Naive thymus-derived CD8-positive, alpha-beta T cell (primary cell): Measurements from ENCODE around the gene SCART1. TPM values are rescaled to one million over a fixed set of nuclear protein-coding genes. Genes with fewer than 3 reads are reported as not detected.

ENCODE experiments used
- ATAC-seq, 2 donors: fragments of 150-1000 bp; cut with Tn5 transposase in 1 of 2; sonication (Bioruptor Pico), chemical (Tn5 transposase) in 1 of 2; 1 replicate in 1 of 2; 2 replicates in 1 of 2; pipeline ENCODE4 v1.10.0; 2021; ENCODE audit warnings: mild to moderate bottlenecking in 2 of 2, moderate library complexity in 2 of 2
- POLR2A ChIA-PET: fragments of 350-600 bp; sonication (Branson Sonifier 250); formaldehyde crosslinking; loops from one replicate; lab custom pipeline; 2021; ENCODE audit warnings: antibody characterized with exemption; lab: Charles Lee
- DNase-seq, 10 donors: peaks; one replicate each; pipeline versions ENCODE4 v3.0.0 to v3.0.0-alpha.2; 2020 to 2022
- H3K27ac Mint-ChIP-seq, 10 donors: one replicate each; pipeline ENCODE4 v1.8.0; 2020 to 2022; ENCODE audit warnings: mild to moderate bottlenecking in 10 of 10, mixed read lengths in 10 of 10, moderate library complexity in 4 of 10, inconsistent platforms in 1 of 10
- H3K27me3 Mint-ChIP-seq, 5 donors: one replicate each; pipeline ENCODE4 v1.8.0; 2021 to 2022; ENCODE audit warnings: mixed read lengths in 5 of 5
- H3K36me3 Mint-ChIP-seq, 3 donors: one replicate each; pipeline ENCODE4 v1.8.0; 2020 to 2022; ENCODE audit warnings: mixed read lengths in 3 of 3, mild to moderate bottlenecking in 2 of 3, inconsistent platforms in 1 of 3
- H3K4me1 Mint-ChIP-seq, 4 donors: one replicate each; pipeline ENCODE4 v1.8.0; 2021 to 2022; ENCODE audit warnings: mixed read lengths in 4 of 4
- H3K4me3 Mint-ChIP-seq, 10 donors: one replicate each; pipeline ENCODE4 v1.8.0; 2020 to 2022; ENCODE audit warnings: mild to moderate bottlenecking in 10 of 10, mixed read lengths in 10 of 10, moderate library complexity in 6 of 10, inconsistent platforms in 1 of 10
- H3K9me3 Mint-ChIP-seq, 9 donors: one replicate each; pipeline ENCODE4 v1.8.0; 2020 to 2022; ENCODE audit warnings: mixed read lengths in 9 of 9, mild to moderate bottlenecking in 3 of 9, inconsistent platforms in 1 of 9, moderate library complexity in 1 of 9
- polyA plus RNA-seq, 3 donors: library from polyadenylated mRNA; unstranded; fragments of 300-500 nt; fragmentation: Illumina TruSeq; gene quantifications; one replicate each; pipeline ENCODE4 v1.2.3, GENCODE V29; 2021
- total RNA-seq, 8 experiments: library from RNA in 2 of 8; stranded (reverse) in 2 of 8; gene quantifications; one replicate each; pipeline ENCODE4 v1.2.3 and lab custom pipeline; 2021 to 2026

SCART1 gene
- total and polyA plus RNA-seq, 5 experiments from 2014 or later = 0.04 to 4.2 (median 3.8) TPM; not detected in 2

DNA sequence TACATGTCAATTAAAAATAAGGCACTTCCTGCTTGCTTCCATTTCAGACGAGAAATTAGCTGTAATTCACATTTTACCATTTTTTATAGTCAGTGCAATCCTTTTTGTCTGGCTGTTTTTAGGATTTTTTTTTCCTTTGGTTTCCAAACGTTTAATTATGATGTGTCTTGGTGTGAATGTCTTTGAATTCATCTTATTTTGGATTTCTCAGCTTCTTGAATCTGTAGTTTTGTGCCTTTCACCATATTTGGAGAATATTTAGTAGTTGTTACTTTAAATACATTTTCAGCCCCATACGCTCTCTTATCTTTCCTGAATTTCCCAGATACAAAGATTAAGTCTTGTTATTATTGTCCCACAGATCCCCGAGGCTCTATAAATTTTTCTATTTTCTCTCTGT lies 2.4 kb upstream of the SCART1 start:
- H3K4me3 Mint-ChIP-seq = no peak overlapping the region
- POLR2A ChIA-PET = no interaction called here
- H3K36me3 Mint-ChIP-seq = peaks cover 8 to 29% (median 18%) of the 10 kb centered on the region in 3 donors
- ATAC-seq (no peak), DNase-seq (no peak)
- peaks cover 0 to 10% (median 0%) of the 10 kb centered on the region in 5 donors for H3K27me3 Mint-ChIP-seq
- no peak overlapping the region for H3K27ac Mint-ChIP-seq
- no peaks in the 10 kb centered on the region for H3K4me1 Mint-ChIP-seq
- peaks cover 11 to 35% (median 27%) of the 10 kb centered on the region in 9 donors for H3K9me3 Mint-ChIP-seq

DNA sequence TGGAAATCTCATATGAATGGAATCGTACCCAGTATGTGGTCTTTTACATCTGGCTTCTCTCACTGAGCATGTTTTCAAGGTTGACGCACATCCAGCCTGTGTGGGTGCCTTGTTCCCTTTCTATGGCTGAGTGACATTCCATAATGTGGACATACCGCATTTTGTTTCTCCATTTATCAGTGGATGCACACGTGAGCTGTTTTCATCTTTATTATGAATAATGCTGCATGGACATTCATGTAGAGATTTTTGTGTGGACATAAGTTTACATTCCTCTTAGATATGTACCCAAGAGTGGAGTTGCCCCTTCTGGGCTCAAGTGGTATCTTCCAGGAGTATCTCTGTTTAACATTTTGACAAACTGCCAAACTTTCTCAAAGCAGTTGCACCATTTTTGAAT lies 1.3 kb upstream of the SCART1 start:
- Mint-ChIP-seq H3K4me3 (no peak overlapping the region), H3K27me3 (peaks cover 0 to 7% (median 0%) of the 10 kb centered on the region in 5 donors), H3K27ac (no peak overlapping the region), H3K36me3 (peaks cover 7 to 21% (median 12%) of the 10 kb centered on the region in 3 donors), H3K9me3 (peaks cover 7 to 27% (median 20%) of the 10 kb centered on the region in 9 donors), H3K4me1 (no peaks in the 10 kb centered on the region)
- ATAC-seq (no peak), DNase-seq (no peak)
- POLR2A ChIA-PET = no interaction called here

DNA sequence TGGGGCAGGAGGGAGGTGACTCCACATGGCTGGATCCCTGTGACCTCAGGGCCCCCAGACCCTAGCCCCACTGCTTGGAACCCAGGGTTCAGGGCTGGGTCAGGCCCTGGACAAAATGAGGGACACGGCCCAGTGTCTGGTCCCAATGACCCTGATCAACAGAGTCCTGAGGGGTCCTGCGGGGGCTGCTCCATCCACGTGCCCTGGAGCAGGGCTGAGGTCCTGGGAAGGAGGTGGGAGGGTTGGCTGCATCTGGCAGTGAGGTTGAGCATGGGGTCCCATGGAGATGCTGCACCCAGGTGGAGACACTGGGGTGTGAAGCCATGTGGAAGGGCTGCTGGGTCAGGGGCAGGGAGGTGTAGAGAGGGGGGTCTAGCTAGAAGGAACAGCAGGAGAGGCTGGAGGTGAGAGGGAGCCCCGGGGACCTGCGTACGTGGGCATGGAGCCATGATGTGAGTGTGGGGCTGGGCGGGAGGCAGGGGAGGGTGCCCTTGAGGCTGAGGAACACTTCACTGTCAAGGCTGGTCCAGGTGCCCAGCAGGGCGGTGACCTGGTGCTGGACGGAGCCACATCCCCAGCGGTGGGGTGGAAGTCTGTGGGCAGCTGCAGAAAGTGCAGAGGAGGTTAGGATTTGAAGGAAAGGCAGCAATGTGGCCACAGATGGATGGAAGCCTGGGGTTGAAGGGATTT lies 604 bp downstream of the SCART1 start:
- Mint-ChIP-seq H3K4me3 (no peak overlapping the region), H3K27me3 (peaks cover 0 to 2% (median 0%) of the 10 kb centered on the region in 5 donors), H3K9me3 (peaks cover 0 to 8% (median 2%) of the 10 kb centered on the region in 9 donors), H3K36me3 (peaks cover 0 to 3% (median 0%) of the 10 kb centered on the region in 3 donors), H3K27ac (no peak overlapping the region), H3K4me1 (no peaks in the 10 kb centered on the region)
- no peak for DNase-seq
- POLR2A ChIA-PET = no interaction called here
- ATAC-seq = no peak

DNA sequence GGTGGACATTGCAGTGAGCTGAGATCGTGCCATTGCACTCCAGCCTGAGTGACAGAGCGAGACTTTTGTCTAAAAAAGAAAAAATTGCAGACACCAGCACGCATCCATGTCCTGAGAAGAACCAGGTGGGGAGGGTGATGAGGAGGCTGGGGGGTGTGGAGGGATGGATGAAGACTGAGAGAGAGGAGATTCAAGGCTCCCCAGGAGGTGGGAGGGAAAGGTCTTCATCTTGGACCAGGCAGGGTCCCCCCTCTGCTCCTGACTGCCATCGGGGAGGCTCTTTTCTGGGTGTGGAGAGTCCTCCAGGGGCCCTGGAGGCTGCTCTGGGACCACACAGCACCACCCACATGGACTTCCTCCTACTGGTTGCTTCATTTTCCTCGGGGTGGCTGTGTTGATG lies 1.5 kb downstream of the SCART1 start:
- no peaks in the 10 kb centered on the region for H3K4me1 Mint-ChIP-seq
- H3K27me3 Mint-ChIP-seq = peaks cover 0 to 2% (median 0%) of the 10 kb centered on the region in 5 donors
- POLR2A ChIA-PET = no interaction called here
- peak overlapping the region in 1 of 10 donors; percentile 37 for H3K27ac Mint-ChIP-seq
- no peak for DNase-seq
- H3K4me3 Mint-ChIP-seq = peak overlapping the region in 1 of 10 donors; percentile 25
- H3K9me3 Mint-ChIP-seq = peaks cover 0 to 6% (median 0%) of the 10 kb centered on the region in 9 donors
- H3K36me3 Mint-ChIP-seq = no peaks in the 10 kb centered on the region
- ATAC-seq = no peak

DNA sequence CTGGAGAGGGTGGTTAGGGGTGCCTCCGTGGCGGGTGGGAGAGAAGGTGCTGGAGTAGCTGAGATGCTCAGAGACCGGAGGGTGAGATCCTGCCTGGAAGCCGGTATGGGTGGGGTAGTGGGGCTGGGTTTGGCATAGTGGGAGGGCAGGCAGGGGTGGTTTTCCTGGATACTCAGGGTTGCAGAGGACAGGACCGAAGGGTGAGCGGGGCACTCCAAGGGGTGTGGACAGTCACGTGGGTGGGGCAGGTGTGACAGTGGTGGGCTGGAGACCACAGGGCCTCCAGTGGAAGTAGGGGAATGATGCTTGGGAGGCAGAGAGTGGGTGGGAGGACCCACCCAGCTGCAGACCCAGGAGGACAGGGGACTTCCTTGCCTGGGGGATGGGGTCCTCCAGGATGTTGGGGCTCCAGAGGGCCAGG lies 1.9 kb downstream of the SCART1 start:
- Mint-ChIP-seq H3K9me3 (peaks cover 0 to 3% (median 0%) of the 10 kb centered on the region in 9 donors), H3K4me1 (no peaks in the 10 kb centered on the region), H3K27me3 (peaks cover 0 to 2% (median 0%) of the 10 kb centered on the region in 5 donors), H3K27ac (peak overlapping the region in 1 of 10 donors; percentile 37), H3K36me3 (peaks cover 0 to 2% (median 0%) of the 10 kb centered on the region in 3 donors), H3K4me3 (no peak overlapping the region)
- ATAC-seq (no peak), DNase-seq (no peak)
- POLR2A ChIA-PET = no interaction called here

DNA sequence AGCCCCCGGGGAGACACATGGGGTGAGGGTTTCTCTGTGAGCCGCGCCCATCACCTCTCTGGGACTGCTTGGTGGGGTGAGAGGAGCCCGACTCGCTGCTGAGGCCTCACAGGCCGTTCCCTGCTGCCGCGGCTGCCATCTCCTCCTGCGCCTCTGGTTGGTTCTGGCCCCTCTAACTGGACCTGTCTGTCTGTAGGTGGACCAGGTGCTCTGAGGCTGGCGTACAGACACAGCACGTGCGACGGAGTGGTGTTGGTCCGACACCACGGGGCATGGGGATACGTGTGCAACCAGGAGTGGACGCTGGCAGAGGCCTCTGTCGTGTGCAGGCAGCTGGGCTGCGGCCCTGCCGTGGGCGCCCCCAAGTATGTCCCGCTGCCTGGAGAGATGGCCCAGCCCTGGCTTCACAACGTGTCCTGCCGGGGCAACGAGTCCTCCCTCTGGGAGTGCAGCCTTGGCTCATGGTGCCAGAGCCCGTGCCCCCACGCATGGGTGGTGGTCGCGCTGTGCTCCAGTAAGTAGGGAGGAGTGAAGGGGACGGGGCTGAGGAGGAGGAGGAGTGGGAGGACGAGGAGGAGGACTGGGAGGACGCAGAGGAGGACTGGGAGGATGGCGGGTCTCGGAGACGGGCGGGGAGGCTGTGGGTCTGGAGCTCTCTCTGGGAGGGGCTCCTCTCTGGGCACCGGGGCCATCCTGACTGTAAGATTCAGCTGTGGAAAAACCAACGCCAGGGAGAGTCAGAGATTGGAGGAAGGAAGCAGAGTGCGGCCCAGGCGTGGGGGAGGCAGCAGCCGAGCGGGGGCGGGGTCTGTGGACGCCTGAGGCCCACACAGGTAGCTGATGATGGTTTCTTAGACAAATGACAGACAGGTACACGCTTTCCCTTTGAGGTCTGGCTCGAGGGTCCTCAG lies 2.6 kb downstream of the SCART1 start:
- POLR2A ChIA-PET = no interaction called here
- peaks cover 0 to 2% (median 0%) of the 10 kb centered on the region in 5 donors for H3K27me3 Mint-ChIP-seq
- no peaks in the 10 kb centered on the region for H3K4me1 Mint-ChIP-seq
- ATAC-seq = no peak
- DNase-seq = no peak
- H3K4me3 Mint-ChIP-seq = no peak overlapping the region
- peak overlapping the region in 1 of 10 donors; percentile 37 for H3K27ac Mint-ChIP-seq
- no peaks in the 10 kb centered on the region for H3K9me3 Mint-ChIP-seq
- peaks cover 0 to 2% (median 0%) of the 10 kb centered on the region in 3 donors for H3K36me3 Mint-ChIP-seq

DNA sequence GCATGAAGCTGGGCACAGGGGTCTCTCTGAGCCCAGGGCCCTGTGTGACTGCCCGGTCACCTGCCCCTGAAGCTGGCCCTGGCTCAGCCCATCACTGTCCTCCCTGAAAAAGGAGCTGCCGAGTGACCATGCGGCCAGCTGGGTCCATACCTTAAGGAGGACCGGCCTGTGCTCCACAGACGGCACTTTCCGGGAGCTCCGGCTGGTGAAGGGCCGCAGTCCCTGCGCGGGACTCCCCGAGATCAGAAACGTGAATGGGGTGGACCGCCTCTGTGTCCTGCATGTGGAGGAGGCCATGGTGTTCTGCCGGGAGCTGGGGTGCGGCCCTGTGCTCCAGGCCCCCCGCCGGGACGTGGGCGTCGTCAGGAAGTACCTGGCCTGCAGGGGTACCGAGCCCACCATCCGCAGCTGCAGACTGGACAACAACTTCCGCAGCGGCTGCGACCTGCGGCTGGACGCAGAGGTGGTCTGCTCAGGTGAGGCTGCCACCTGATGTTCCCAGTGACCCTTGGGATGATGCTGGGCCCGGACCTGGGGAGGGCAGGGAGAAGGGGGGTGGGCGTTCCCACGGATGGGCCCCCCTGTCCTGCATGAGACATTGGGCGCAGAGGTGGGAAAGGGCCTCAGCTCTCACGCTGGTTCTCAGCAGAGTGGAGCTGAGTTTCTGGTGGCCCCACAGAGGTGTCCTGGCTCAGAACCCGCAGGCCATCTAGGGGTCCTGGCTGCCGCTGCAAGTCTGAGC lies 3.5 kb downstream of the SCART1 start:
- no peaks in the 10 kb centered on the region for H3K4me1 Mint-ChIP-seq
- POLR2A ChIA-PET = no interaction called here
- H3K36me3 Mint-ChIP-seq = peaks cover 0 to 2% (median 0%) of the 10 kb centered on the region in 3 donors
- peaks cover 0 to 2% (median 0%) of the 10 kb centered on the region in 5 donors for H3K27me3 Mint-ChIP-seq
- H3K4me3 Mint-ChIP-seq = no peak overlapping the region
- no peak overlapping the region for H3K27ac Mint-ChIP-seq
- DNase-seq (no peak), ATAC-seq (no peak)
- no peaks in the 10 kb centered on the region for H3K9me3 Mint-ChIP-seq

DNA sequence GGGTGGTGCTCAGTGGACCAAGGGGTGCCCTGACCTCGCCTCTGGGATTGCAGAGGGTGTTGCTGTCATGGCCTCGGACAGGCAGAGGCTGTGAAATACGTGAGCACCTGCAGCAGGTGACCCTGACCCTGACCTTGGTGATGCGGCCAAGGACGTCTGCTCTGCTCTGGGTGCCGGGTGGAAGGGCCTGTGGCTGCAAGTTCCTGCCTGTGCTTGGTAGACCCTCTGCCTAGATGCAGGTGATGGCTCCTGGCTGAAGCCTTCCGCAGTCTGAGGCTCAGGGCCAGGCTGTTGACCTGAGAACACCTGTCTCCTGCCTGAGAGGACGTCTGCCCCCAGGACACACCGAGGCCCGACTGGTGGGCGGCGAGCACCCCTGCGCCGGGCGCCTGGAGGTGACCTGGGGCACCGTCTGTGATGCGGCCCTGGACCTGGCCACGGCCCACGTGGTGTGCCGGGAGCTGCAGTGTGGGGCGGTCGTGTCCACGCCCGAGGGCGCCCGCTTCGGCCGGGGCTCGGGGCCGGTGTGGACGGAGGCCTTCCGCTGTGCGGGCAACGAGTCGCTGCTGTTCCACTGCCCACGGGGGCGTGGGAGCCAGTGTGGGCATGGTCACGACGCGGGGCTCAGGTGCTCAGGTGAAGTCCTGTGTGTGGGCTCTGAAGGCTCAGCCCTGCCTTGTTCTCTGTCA lies 4.4 kb downstream of the SCART1 start:
- POLR2A ChIA-PET = no interaction called here
- H3K27me3 Mint-ChIP-seq = peaks cover 0 to under 1% (median 0%) of the 10 kb centered on the region in 5 donors
- DNase-seq (no peak), ATAC-seq (no peak)
- H3K9me3 Mint-ChIP-seq = no peaks in the 10 kb centered on the region
- no peak overlapping the region for H3K27ac Mint-ChIP-seq
- H3K4me1 Mint-ChIP-seq = no peaks in the 10 kb centered on the region
- H3K4me3 Mint-ChIP-seq = no peak overlapping the region
- H3K36me3 Mint-ChIP-seq = peaks cover 0 to 2% (median 0%) of the 10 kb centered on the region in 3 donors

DNA sequence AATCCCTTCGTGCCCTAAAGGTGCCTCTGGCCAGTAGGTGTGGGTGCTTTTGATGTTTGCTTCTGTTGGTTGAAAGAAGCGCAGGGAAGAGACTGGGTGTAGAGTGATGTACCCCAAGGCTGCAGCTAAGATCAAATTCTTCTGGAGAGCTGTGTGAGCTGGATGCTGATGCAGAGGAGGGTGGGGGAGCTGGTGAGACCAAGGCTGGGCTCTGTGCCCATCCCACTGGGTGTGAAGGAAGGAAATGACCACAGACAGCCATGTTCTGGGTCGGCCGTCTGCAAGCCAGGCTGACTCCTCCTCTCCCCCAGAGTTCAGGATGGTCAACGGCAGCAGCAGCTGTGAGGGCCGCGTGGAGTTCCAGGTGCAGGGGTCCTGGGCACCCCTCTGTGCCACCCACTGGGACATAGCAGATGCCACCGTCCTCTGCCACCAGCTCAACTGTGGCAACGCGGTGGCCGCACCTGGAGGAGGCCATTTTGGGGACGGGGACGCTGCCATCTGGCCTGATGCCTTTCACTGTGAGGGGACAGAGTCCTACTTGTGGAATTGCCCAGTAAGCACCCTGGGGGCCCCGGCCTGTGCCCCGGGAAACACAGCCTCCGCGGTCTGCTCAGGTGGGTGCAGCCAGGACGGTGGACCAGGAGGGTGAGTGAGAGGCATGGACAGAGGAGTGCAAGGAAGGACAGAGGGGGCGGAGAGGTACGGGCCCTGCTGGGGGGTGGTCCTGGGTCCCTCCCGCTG lies 5.1 kb downstream of the SCART1 start:
- Mint-ChIP-seq H3K27ac (no peak overlapping the region), H3K4me3 (no peak overlapping the region), H3K4me1 (no peaks in the 10 kb centered on the region), H3K9me3 (no peaks in the 10 kb centered on the region), H3K36me3 (peaks cover 0 to 2% (median 0%) of the 10 kb centered on the region in 3 donors), H3K27me3 (no peaks in the 10 kb centered on the region)
- DNase-seq (no peak), ATAC-seq (no peak)
- POLR2A ChIA-PET = no interaction called here

DNA sequence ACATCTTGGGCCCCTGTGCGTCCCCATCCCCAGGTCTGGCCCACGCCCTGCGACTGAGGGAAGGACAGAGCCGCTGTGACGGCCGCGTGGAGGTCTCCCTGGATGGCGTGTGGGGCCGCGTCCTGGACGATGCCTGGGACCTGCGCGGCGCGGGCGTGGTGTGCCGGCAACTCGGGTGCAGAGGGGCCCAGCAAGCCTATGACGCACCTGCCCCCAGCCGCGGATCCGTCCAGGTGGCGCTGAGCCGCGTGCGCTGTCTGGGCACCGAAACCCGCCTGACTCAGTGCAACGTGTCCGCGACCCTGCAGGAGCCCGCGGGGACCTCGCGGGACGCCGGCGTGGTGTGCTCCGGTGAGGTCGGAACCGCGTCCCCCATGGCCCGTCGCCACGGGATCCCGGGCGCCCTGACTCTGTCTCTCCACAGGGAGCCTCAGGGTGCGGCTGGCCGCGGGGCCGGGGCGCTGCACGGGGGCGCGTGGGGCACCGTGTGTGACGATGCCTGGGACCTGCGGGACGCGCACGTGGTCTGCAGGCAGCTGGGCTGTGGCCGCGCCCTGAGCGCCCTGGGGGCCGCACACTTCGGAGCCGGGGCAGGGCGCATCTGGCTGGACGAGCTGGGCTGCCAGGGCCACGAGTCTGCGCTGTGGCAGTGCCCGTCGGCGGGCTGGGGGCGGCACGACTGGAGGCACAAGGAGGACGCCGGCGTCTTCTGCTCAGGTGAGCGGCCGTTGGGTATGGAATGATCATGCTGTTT lies 5.9 kb downstream of the SCART1 start:
- no peaks in the 10 kb centered on the region for H3K4me1 Mint-ChIP-seq
- no peaks in the 10 kb centered on the region for H3K27me3 Mint-ChIP-seq
- no peak overlapping the region for H3K27ac Mint-ChIP-seq
- H3K36me3 Mint-ChIP-seq = peaks cover 0 to 2% (median 0%) of the 10 kb centered on the region in 3 donors
- ATAC-seq (no peak), DNase-seq (no peak)
- POLR2A ChIA-PET = no interaction called here
- H3K4me3 Mint-ChIP-seq = no peak overlapping the region
- no peaks in the 10 kb centered on the region for H3K9me3 Mint-ChIP-seq

DNA sequence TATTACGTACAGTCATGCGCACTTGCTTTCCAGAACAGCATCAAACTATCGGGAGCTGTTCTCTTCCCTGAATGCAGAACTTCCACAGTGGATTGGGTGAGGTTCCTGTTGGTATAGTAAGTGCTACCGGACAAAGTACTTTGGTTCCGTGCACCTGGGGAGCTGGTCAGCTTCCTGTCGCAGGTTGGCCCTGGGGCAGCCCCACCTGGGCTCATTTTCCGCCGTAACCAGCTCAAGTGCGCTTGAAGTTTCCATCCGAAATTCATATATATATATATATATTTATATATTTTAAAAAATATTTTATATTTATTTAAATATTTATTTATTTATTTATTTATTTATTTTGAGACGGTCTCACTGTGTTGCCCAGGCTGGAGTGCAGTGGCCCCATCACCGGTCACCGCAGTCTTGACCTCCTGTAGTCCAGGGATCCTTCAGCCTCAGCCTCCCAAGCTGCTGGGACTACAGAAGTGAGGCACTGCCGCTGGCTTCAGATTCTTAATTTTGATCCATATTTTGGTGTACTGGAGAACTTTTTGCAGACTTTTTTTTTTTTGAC lies 6.5 kb downstream of the SCART1 start:
- Mint-ChIP-seq H3K27me3 (no peaks in the 10 kb centered on the region), H3K9me3 (no peaks in the 10 kb centered on the region), H3K4me1 (no peaks in the 10 kb centered on the region), H3K4me3 (no peak overlapping the region), H3K27ac (no peak overlapping the region), H3K36me3 (peaks cover 0 to 2% (median 0%) of the 10 kb centered on the region in 3 donors)
- no peak for DNase-seq
- POLR2A ChIA-PET = no interaction called here
- no peak for ATAC-seq
